GM21447 (cell line): ENCODE results near the gene RIN1.
A peak's percentile ranks its signal among the peaks of the same experiment; 100 is the strongest.
"Not testable (repeated sequence)": the region's sequence is repeated elsewhere in the genome, so short reads cannot be mapped to it uniquely, and the experiment has no call there.

Source experiments
- ATAC-seq: cut with Tn5 transposase; IDR thresholded peaks from one replicate; pipeline ENCODE4 v1.9.1; 2021; ENCODE audit not compliant: unreplicated experiment

RIN1 gene, protein sequence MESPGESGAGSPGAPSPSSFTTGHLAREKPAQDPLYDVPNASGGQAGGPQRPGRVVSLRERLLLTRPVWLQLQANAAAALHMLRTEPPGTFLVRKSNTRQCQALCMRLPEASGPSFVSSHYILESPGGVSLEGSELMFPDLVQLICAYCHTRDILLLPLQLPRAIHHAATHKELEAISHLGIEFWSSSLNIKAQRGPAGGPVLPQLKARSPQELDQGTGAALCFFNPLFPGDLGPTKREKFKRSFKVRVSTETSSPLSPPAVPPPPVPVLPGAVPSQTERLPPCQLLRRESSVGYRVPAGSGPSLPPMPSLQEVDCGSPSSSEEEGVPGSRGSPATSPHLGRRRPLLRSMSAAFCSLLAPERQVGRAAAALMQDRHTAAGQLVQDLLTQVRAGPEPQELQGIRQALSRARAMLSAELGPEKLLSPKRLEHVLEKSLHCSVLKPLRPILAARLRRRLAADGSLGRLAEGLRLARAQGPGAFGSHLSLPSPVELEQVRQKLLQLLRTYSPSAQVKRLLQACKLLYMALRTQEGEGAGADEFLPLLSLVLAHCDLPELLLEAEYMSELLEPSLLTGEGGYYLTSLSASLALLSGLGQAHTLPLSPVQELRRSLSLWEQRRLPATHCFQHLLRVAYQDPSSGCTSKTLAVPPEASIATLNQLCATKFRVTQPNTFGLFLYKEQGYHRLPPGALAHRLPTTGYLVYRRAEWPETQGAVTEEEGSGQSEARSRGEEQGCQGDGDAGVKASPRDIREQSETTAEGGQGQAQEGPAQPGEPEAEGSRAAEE

DNA sequence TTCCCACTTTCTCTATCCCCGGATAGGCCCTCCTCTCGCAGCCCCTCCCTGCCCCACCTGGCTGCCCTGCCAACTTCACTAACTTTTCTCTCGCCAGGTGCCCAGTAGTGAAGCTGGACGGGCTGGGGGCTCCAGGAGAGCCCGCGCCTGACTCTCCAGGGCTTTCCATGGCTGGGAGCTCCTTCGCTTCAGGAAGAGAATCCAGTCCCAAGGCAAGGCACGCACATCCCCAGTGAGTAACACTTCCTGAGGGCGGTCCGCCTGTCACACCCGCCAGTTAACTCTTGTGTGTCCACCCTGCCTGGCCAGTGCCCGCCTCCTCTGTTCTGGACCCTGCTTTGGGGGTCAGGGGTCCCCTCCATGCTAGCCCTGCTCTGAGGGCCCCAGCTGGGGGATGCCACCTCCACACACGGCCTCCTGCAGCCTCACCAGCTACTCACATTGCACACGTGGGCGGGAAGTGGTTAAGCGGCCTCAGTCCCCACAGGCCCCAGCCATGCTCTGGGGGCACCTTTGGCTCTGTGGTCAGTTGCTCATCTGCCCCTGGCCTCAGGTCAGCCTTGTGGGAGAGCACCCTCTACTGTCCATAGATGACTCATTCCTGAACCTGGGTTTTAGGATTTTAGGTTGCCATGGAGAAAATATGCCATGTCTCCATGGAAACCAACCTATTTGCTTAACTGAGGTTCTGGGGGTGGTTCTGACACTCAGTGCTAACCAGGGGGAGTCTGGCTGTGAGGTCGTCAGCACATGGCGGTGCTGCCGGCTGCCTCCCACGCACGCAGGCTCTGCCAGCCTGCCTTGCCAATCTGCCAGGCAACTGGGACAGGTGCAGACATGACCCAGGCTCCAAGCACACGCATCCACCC is at the start of gene RIN1:
Gene RIN1 (minus strand): TSS at position 201 of the 869 bp plus-strand sequence. CDS start 32 bp downstream, at position 169.
- ATAC-seq, result peak; percentile 76

DNA sequence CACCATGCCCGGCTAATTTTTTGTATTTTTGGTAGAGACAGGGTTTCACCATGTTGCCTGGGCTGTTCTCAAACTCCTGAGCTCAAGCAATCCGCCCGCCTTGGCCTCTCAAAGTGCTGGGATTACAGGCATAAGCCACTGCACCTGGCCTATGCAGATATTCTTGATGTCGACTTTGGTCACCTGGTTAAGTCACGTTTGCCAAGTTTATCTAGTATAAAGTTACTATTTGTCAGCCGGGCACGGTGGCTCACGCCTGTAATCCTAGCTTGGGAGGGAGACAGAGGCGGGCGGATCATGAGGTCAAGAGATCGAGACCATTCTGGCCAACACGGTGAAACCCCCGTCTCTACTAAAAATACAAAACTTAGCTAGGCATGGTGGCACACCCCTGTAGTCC is 48.1 kb upstream of the RIN1 start:
- not testable (repeated sequence) for ATAC-seq

DNA sequence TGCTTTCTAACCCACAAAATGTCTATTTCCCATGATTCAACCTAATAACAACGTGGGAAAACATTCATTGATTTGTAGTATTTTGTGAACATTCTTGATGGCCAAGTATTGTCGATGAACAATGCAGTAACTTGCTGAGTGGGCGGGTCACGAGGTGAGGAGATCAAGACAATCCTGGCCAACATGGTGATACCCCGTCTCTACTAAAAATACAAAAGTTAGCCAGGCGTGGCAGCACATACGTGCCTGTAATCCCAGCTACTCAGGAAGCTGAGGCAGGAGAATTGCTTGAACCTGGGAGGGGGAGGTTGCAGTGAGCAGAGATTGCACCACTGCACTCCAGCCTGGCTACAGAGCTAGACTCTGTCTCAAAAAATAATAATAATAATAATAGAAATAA is 44.0 kb upstream of the RIN1 start:
- not testable (repeated sequence) for ATAC-seq

DNA sequence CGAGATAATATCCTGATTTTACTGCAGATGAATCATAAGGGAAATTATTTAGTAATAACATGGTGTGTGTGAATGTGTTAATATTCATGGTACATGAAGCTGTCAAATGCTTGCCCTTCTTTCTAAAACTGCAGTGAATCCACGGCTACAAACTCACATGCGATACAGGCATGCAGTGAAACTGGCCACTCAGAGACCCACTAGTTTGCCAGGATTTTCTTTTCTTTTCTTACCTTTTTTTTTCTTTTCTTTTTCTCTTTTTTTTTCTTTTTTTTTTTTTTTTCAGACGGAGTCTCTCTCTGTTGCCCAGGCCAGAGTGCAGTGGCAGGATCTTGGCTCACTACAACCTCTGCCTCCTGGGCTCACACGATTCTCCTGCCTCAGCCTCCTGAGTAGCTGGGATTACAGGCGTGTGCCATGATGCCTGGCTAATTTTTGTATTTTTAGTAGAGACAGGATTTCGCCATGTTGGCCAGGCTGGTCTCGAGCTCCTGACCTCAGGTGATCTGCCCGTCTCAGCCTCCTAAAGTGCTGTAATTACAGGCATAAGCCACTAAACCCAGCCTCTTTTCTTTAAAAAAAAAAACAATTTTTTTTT is 37.6 kb upstream of the RIN1 start:
- not testable (repeated sequence) for ATAC-seq

DNA sequence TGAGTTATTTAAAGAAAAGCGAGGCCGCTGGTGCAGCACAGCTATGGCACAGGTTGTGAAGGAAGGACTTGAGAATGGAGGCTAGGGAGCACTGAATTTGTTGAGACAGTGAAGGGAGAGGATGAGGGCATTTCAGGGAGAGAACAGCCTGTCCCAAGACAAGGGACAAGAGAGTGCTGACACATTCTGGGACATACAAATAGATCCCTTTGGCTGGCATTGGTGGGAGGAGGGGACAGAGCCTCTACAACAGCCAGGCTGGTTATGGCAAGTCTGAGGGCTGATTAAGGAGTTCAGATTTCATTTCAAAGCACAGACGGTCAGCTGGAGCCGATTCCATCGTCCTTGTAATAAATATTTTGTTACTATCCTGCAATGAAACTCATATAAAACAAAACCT is 37.0 kb upstream of the RIN1 start:
- ATAC-seq, result no peak

DNA sequence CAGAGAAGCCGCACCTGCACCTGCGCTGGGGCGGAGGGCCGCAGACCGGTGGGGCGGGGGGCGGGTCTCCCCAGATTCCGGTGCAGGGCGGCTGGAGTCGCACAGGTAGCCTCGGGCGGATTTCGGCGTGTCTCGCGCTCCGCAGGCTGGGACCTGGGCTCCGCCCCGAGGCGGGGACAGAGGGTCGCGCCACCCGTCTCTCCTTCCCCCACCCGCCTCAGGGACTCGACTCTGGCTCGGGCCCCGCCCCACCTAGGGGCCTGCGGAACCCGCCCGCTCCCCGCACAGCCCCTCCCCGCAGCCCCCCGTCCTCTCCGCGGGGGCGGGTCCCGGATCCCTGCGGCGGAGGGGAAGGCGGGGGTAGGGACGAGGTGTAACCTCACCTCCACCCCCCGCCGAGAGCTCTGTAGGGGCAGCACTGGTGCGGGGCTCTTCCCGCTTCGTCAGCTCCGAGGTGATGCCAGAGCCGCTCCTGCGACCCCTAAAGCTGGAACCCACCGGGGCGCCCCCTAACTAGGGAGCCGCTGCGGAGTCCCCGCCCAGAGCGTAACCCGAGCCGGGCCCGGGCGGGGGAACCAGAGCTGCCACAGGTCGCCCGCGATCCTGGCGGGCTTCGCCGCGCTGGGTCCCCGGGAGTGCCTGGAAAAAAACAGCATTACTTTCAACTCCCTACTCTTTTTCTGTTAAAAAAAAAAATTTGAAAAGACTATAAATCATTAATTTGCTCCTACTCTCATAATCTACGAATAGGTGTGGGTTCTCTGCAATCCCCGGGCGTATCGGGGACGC is 35.6 kb upstream of the RIN1 start, which contains the start of gene SLC29A2:
Gene SLC29A2 (minus strand): TSS at position 134 of the 789 bp plus-strand sequence. CDS start 169 bp downstream, outside the sequence.
- peak; percentile 67 for ATAC-seq

DNA sequence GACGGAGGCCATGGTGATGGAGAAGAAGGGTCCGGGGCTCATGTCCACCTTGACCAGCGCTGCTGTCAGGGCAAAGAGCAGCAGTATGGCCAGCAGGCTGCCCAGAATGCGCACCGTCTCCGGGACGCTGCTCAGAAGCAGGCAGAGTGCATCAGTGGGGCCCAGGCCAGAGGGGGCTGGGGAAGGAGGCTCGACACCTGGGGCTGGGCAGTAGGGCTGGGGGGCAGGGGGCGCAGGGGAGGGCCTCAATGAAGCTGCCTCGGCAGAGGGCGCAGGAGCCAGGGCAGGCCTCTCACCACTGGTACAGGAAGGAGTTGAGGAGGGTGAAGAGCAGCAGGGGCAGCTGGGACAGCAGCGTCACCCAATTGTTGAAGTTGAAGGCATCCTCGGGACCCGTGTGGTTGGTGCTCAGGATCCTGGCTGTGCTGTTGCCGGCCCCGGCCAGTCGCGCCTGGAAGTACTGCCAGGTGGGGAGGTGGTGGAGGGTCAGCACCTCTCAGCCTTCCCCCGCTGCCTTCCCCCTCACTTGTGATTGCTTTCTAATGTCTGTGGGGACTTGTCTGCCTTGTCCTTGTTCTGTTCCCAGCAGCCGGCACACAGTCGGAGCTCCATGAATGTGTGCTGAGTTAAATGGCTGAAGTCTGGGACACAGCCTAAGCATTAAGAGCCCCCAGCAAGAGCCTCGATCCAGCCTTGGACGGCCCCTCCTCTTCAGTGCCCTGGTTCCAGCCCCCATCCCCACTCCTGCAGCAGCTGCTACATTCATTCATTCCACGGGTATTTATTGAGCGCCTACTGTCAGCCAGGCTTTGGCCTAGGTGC is 33.0 kb upstream of the RIN1 start:
- ATAC-seq, result no peak

DNA sequence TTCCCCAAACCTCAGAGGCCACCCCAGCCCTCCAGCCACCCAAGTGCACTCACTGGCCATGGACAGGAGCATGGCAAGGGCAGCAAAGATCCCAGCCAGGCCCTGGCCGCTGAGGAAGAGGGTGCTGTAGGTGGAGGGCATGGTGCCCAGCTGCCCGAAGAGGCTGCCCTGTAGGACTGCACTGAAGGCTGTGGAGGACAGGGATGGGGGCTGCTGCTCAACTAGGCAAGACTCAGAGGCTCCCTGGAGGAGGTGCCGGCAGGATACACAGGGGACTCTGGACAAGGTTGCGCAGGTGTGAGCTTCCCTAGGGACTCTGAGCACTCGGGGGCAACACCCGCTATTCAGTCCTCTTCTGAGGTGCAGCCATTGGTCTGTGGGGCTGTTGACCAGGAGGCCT is 32.2 kb upstream of the RIN1 start:
- ATAC-seq, result no peak

DNA sequence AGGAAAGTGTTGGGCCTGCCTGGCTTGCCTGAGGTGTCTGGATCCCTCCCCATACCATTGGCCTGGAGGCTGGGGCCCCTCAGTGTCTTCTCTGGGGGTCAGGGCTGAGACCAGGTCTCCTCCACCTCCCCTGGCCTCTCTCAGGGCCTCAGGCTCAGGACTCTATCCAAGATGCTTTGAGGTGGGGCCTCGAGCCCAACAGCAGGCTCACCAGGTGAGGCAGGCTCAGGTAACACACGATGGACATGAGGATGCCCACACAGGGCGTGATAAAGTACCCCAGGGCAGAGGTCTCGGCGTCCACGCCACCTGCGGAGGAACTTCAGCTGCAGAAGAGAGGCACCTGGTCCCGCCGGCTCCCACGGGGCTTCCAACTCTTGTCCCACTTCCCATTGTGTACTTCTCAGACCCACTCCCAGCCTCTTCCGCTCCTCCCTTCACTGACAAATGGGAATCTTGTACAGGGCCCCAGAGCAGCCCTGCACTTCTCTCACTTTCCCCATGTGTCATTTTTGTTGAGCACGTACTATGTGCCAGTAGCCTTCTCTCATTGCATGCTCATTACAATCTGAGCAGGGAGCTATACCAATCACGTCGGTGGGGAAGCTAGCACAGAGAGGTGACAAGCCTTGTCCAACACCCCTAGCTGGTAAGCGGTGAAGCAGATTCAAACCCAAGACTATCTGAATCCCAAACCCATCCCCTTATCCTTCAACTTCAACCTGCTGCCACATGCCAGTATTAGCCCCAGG is 31.5 kb upstream of the RIN1 start:
- ATAC-seq, result no peak

DNA sequence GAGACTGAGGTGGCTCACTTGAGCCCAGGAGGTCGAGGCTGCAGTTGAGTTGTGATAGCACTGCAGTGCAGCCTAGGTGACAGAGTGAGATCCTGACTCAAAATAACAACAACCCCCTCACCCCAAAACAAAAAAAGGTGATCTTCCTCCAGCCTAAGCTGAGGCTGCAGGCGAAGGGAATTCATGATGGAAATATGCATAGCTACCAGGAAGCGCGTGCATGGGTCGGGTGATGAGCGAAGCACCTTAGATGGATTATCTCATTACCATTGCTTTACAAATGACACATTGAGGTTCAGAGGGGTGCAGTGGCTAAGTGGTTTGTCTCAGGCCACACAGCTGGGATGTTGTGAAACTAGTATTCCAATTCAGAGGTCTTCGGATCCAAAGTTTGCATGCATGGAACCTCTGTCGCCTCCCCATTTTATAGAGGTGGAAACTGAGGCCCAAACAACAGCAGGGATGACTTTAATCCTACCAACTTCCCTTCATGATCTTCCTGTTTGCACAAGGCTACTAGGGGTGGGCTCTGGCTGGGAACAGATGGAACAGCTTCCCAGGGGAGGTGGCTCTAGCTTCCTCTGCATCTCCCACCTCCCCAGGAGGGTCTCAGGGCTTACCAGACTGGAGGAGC is 30.7 kb upstream of the RIN1 start:
- no peak for ATAC-seq

DNA sequence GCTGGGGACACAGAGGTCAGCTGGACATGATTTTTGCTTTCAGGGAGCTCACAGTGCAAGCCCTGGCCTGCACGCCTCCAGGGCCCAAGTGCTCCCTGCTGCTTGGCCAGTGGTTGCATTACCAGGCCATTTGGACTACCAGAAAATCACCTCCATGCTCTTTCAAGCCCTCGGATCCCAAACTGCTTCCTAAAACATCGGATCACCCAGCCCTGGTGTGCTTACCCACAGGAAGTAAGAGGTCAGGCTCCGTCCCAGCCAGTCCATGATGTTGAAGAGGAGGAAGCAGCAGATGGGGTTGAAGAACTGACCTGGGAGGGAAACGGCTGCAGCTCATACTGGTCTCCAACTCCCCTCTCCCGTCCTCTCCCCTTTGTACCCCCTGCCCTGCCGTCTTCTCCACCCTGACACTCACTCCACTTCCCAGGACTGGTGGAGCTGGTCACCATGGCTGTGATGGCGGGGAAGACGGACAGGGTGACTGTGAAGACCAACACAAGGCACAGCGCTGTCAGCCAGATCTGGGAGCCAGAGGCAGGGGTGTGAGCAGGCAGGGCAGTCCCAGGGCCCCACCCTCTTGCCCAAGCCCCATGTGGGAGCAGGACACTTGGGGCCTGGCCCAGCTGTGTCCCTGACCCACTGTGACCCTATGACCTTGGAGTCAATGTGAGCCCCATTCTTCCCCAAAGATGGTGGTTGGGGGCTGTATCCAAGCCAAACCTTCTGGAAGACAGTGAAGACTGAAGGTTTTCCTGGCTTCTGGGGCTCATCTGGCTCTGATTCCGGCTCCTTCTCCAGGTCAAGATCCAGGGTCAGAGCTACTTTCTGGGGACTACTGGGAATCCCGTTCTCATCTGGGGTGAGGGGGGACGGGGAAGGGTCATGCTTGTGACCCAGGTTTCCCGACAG is 29.7 kb upstream of the RIN1 start:
- ATAC-seq, result no peak

DNA sequence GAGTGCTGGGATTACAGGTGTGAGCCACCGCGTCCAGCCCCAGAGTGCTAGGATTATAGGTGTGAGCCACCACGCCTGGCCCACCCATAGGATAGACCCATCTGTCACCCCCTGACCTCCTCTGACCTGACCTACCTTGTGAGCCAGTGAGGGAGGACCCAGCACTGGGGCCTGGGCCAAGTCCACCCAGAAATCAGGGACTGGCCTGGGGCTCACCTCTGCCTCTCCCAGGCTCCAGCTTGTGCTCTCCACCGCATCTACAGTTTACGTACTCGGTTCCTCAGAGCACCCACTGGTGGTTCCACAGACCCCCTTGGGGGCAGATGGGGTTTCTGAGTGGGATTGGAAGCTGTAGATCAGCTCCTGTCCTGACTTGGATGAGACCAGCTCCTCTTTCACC is 28.9 kb upstream of the RIN1 start:
- ATAC-seq, result no peak

DNA sequence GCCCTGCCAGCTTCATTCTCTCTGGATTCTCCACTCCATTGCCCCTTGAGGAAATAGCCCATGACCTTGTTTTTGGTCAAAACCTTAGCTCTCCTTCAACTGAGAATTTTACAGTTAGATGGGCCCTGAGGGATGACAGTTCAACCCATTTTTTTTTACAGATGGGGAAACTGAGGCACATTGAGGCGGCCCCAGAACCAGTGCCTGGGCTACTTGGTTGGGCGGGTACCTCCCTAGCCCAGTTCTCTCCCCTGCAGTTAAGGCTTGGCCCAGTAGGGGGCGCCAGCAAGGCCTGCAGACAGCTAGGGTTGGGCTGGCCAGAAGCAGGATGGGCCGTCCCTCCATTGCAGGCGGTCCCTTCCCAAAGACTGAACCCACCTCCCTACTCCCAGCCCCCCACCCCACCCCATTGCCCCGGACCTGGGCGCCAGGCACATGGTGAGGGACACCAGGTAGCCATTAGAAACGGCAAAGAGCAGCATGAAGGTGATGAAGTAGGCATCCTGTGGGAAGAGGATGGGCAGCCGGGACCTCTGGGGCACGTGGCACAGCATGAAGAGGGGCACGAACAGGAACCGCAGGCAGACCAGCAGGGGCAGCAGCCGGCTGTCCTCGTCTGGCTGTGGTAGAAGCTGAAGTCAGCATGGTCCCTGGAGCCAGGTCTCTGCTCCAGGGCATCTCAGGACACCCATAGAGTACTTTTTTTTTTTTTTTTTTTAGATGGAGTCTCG is 27.7 kb upstream of the RIN1 start:
- ATAC-seq, result no peak

DNA sequence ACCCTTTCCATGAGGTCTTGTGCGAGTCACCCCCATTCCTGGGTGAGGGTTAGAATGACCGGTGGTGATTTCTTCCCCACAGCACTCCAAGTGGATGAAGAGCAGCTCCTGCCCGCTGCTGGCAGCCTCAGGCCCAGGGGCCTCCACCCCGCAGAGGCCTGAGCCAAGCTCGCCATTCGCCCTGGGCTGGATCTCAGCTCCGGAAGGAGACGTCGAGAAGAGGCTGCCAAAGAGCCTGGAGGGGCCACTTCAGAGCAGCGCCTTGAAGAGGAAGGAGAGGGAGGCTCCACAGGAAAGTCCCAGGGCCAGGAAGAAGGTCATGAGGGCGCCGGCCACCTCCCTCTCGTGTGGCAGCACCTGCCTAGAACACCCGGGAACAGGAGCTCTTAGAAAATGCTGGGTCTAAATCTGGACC is 27.0 kb upstream of the RIN1 start:
- no peak for ATAC-seq

DNA sequence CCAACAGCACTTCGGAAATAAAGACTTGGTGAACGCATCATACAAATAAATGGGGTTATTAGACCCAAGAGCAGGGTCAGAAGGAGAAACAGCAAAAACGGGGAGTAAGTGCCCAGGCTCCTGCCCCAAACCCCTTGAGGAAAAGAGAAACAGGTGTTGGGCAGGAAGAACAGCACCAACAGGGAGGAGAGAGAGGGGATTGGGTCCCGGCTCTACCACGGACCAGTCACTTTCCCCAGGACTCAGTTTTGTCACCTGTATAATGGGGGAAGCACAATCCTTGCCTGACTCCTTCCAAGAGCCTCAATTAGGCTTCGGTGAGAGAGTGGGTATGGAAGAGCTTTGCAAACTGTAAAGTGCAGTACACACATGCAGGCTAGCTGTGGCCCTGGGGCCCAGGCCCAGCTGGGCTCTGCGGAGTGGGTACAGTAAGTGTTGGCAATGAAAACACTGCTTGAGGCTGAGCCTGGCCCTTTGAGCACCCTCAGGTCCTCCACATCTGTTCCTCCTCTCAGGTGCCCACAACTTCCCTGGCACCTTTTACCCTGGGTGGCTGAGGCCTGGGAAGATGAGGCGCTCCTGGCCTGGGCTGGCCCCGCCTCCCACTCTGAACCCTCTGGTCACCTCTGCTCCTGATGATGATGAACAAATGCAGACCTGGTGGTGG is 26.4 kb upstream of the RIN1 start:
- no peak for ATAC-seq

DNA sequence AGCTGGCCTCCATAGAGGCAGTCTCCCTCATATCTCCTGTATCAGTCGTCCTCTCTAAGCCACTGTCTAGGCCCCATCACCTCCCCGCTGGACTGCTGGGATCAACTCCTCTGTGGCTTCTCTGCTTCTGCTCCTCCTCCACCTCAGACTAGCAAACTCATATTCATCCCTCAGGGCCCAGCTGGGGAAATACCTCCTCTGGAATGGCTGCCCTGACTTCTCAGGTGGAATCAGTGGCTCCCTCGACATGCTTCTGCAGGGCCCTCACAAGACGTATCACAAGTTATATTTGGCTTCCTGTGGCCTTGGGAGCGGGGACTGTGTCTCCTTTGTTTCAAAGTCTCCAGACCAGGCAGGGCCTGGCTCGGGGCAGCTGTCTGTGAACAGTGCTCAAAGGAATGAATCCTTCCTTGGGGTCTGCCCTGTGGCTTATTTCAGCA is 25.3 kb upstream of the RIN1 start:
- no peak for ATAC-seq
